Activated T-cell treated with anti-CD3 and anti-CD28 coated beads for 48 hours (primary cell): ENCODE results near the gene SPTSSB.

Experiments
- DNase-seq: peaks from one replicate; pipeline ENCODE4 v3.0.0-alpha.2; 2020; ENCODE audit warnings: low read depth

The SPTSSB gene

GRCh38 chr3:161371441-161372320, at the start of gene SPTSSB:
Gene SPTSSB (minus strand): TSS chr3:161371517. CDS start chr3:161346323, 25,194 bp downstream.
- peak; percentile 34 for DNase-seq

GRCh38 chr3:161420746-161421145, 49.4 kb upstream of the SPTSSB start:
- no peak for DNase-seq

- DNase-seq, result no peak
Observed at GRCh38 chr3:161419555-161420333, 48.4 kb upstream of the SPTSSB start.

- no peak for DNase-seq
Observed at GRCh38 chr3:161415506-161416231, 44.4 kb upstream of the SPTSSB start.

- DNase-seq, result no peak
Observed at GRCh38 chr3:161414907-161415306, 43.6 kb upstream of the SPTSSB start.

GRCh38 chr3:161413855-161414210, 42.5 kb upstream of the SPTSSB start:
- no peak for DNase-seq

GRCh38 chr3:161413127-161413854, 42.0 kb upstream of the SPTSSB start:
- DNase-seq, result no peak

GRCh38 chr3:161412123-161412522, 40.8 kb upstream of the SPTSSB start:
- no peak for DNase-seq

GRCh38 chr3:161409858-161410257, 38.5 kb upstream of the SPTSSB start:
- no peak for DNase-seq

- no peak for DNase-seq
Observed at GRCh38 chr3:161409069-161409468, 37.8 kb upstream of the SPTSSB start.

GRCh38 chr3:161406594-161407555, 35.6 kb upstream of the SPTSSB start:
- no peak for DNase-seq

GRCh38 chr3:161405836-161406235, 34.5 kb upstream of the SPTSSB start:
- no peak for DNase-seq

GRCh38 chr3:161405087-161405486, 33.8 kb upstream of the SPTSSB start:
- DNase-seq, result no peak

GRCh38 chr3:161403251-161403650, 31.9 kb upstream of the SPTSSB start:
- no peak for DNase-seq

- DNase-seq, result no peak
Observed at GRCh38 chr3:161401389-161401788, 30.1 kb upstream of the SPTSSB start.

- DNase-seq, result no peak
Observed at GRCh38 chr3:161400650-161401049, 29.3 kb upstream of the SPTSSB start.

GRCh38 chr3:161395115-161396012, 24.0 kb upstream of the SPTSSB start:
- no peak for DNase-seq

- no peak for DNase-seq
Observed at GRCh38 chr3:161393803-161394202, 22.5 kb upstream of the SPTSSB start.

- no peak for DNase-seq
Observed at GRCh38 chr3:161393310-161393709, 22.0 kb upstream of the SPTSSB start.

- no peak for DNase-seq
Observed at GRCh38 chr3:161392853-161393252, 21.5 kb upstream of the SPTSSB start.
